ENCODE results near the gene HAPLN2.

The HAPLN2 gene

DNA sequence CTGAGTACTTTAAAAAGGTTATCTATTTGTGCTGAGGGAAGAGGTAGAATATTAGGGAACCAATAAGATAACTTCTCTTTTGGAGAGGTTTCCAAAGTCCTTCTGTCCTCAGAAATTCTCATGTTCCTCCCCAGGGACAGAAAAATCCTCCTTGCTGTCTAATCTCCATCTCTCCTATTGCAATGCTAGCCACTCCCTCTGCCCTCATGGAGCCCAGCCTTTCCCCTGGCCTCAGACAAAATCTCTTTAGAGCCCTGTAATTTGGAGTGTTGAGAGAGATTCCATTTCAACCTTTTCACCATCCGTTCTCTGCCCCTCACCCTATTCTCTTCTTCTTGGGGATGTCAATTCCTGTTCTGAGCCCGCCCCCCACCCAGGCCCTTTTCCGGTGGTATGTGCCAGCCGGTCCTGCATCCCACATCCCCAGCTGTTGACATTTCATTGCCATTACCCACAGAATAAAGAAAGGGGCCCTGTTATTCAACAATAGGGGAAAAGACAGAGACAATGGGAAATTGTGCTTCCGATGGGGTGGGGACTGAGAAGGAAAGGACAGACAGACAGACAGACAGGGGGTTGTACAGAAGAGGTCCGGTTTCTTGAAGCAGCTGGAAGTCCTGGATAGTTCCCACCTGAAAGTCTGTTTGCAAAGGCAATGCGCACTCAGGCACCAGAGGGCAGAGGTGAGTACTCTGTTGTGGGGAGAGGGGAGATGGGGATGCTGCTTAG is at the start of gene HAPLN2:
Gene HAPLN2 (plus strand): TSS at position 563 of the 729 bp plus-strand sequence. CDS start 4,076 bp downstream, outside the sequence.
- no peaks in the 10 kb centered on the region for H3K36me3 ChIP-seq
- no peaks in the 10 kb centered on the region for H3K9me3 ChIP-seq
- TF ChIP-seq CTCF (IDR thresholded peaks at IDR 0.05) = no peak
- no peak within 1 kb of the TSS for H3K27ac ChIP-seq
- H3K27me3 ChIP-seq = peaks cover 96% of the 10 kb centered on the region
- no peaks in the 10 kb centered on the region for H3K4me1 ChIP-seq (ENCODE audit: control insufficient read depth in 1 of 2, insufficient read depth in 1 of 2, low read depth in 1 of 2, low read length in 1 of 2)
- no peak within 1 kb of the TSS for H3K4me3 ChIP-seq (ENCODE audit: low read depth in 1 of 2, low read length in 1 of 2)

GRCh38 chr1:156571261-156571852 is 47.9 kb upstream of the HAPLN2 start:
- Histone ChIP-seq H3K4me1 (ENCODE audit: control insufficient read depth in 1 of 2, insufficient read depth in 1 of 2, low read depth in 1 of 2, low read length in 1 of 2) (peaks cover 19 to 20% of the 10 kb centered on the region in 2 experiments), H3K36me3 (peaks cover 17% of the 10 kb centered on the region), H3K9me3 (no peaks in the 10 kb centered on the region), H3K27ac (no peak overlapping the region), H3K27me3 (peaks cover 14% of the 10 kb centered on the region), H3K4me3 (ENCODE audit: low read depth in 1 of 2, low read length in 1 of 2) (no peak overlapping the region)
- TF ChIP-seq CTCF (IDR thresholded peaks at IDR 0.05) = no peak

- H3K4me3 ChIP-seq (ENCODE audit: low read depth in 1 of 2, low read length in 1 of 2) = peak within 1 kb of the TSS; percentile 24 to 42
- no peak within 1 kb of the TSS for H3K27ac ChIP-seq
- TF ChIP-seq CTCF (IDR thresholded peaks at IDR 0.05) = no peak
- H3K4me1 ChIP-seq (ENCODE audit: control insufficient read depth in 1 of 2, insufficient read depth in 1 of 2, low read depth in 1 of 2, low read length in 1 of 2) = peaks cover 19 to 20% of the 10 kb centered on the region in 2 experiments
- peaks cover 13% of the 10 kb centered on the region for H3K36me3 ChIP-seq
- peaks cover 14% of the 10 kb centered on the region for H3K27me3 ChIP-seq
- no peaks in the 10 kb centered on the region for H3K9me3 ChIP-seq
Measured at GRCh38 chr1:156571919-156572662, 47.1 kb upstream of the HAPLN2 start, which contains the start of gene IQGAP3. Gene IQGAP3, minus strand, starts transcription at chr1:156572565. Its CDS starts 36 bp downstream, at chr1:156572529.

- Histone ChIP-seq H3K36me3 (peaks cover 8% of the 10 kb centered on the region), H3K9me3 (no peaks in the 10 kb centered on the region), H3K27me3 (peaks cover 14% of the 10 kb centered on the region), H3K4me1 (ENCODE audit: control insufficient read depth in 1 of 2, insufficient read depth in 1 of 2, low read depth in 1 of 2, low read length in 1 of 2) (peaks cover 19 to 20% of the 10 kb centered on the region in 2 experiments), H3K4me3 (ENCODE audit: low read depth in 1 of 2, low read length in 1 of 2) (peak overlapping the region; percentile 24 to 42), H3K27ac (no peak overlapping the region)
- no peak for TF ChIP-seq CTCF (IDR thresholded peaks at IDR 0.05)
Measured at GRCh38 chr1:156572663-156573018, 46.6 kb upstream of the HAPLN2 start.

GRCh38 chr1:156574039-156574633 is 45.1 kb upstream of the HAPLN2 start:
- no peak for TF ChIP-seq CTCF (IDR thresholded peaks at IDR 0.05)
- Histone ChIP-seq H3K27me3 (peaks cover 14% of the 10 kb centered on the region), H3K4me1 (ENCODE audit: control insufficient read depth in 1 of 2, insufficient read depth in 1 of 2, low read depth in 1 of 2, low read length in 1 of 2) (peaks cover 19 to 20% of the 10 kb centered on the region in 2 experiments), H3K9me3 (no peaks in the 10 kb centered on the region), H3K27ac (no peak overlapping the region), H3K36me3 (peaks cover 1% of the 10 kb centered on the region), H3K4me3 (ENCODE audit: low read depth in 1 of 2, low read length in 1 of 2) (no peak overlapping the region)
